ENCODE data around the gene ALDH5A1. TPM values are rescaled to one million over a fixed set of nuclear protein-coding genes. Genes with fewer than 3 reads are reported as not detected.

Gene ALDH5A1
- total and polyA plus RNA-seq, 5 donors from 2014 or later, result 4.7 to 14.9 (median 9.8) TPM

- peak overlapping the region in 1 of 3 donors; percentile 28 for H3K27ac Mint-ChIP-seq
Observed at GRCh38 chr6:24520929-24521546, 26.3 kb downstream of the ALDH5A1 start.

GRCh38 chr6:24522228-24523176 is 27.7 kb downstream of the ALDH5A1 start:
- no peak for DNase-seq
- Mint-ChIP-seq H3K36me3 (peaks cover 7% of the 10 kb centered on the region), H3K4me1 (peaks cover 0 to 8% (median 1%) of the 10 kb centered on the region in 4 donors), H3K27me3 (no peaks in the 10 kb centered on the region), H3K9me3 (no peaks in the 10 kb centered on the region), H3K27ac (no peak overlapping the region), H3K4me3 (no peak overlapping the region)
- Histone ChIP-seq H3K27me3 (ENCODE audit: control insufficient read depth, insufficient read depth, low read length) (no peaks in the 10 kb centered on the region), H3K27ac (ENCODE audit: insufficient read depth, low read length, poor library complexity, severe bottlenecking) (no peak overlapping the region), H3K4me3 (ENCODE audit: low read depth, low read length) (no peak overlapping the region), H3K4me1 (ENCODE audit: control insufficient read depth, insufficient read depth, low read length, poor library complexity, severe bottlenecking) (no peaks in the 10 kb centered on the region), H3K9me3 (ENCODE audit: control insufficient read depth in 2 of 2, low read length in 2 of 2) (no peaks in the 10 kb centered on the region), H3K36me3 (ENCODE audit: control insufficient read depth, insufficient read depth, low read length) (peaks cover under 1% of the 10 kb centered on the region)
- ATAC-seq (ENCODE audit: low read depth in 2 of 2), result no peak

More at GRCh38 chr6:24520929-24521546, 26.3 kb downstream of the ALDH5A1 start:
- H3K27ac ChIP-seq (ENCODE audit: insufficient read depth, low read length, poor library complexity, severe bottlenecking), result no peak overlapping the region
- ATAC-seq (ENCODE audit: low read depth in 2 of 2) (peak; percentile 65 to 70), DNase-seq (peak in 2 of 3 donors; percentile 20 to 34)
- H3K9me3 Mint-ChIP-seq, result no peaks in the 10 kb centered on the region
- H3K36me3 Mint-ChIP-seq, result peaks cover 10% of the 10 kb centered on the region
- no peaks in the 10 kb centered on the region for H3K27me3 Mint-ChIP-seq
- H3K27me3 ChIP-seq (ENCODE audit: control insufficient read depth, insufficient read depth, low read length), result no peaks in the 10 kb centered on the region
- H3K4me1 ChIP-seq (ENCODE audit: control insufficient read depth, insufficient read depth, low read length, poor library complexity, severe bottlenecking), result no peaks in the 10 kb centered on the region
- H3K4me3 Mint-ChIP-seq, result no peak overlapping the region
- no peak overlapping the region for H3K4me3 ChIP-seq (ENCODE audit: low read depth, low read length)
- no peaks in the 10 kb centered on the region for H3K9me3 ChIP-seq (ENCODE audit: control insufficient read depth in 2 of 2, low read length in 2 of 2)
- H3K4me1 Mint-ChIP-seq, result peaks cover 0 to 3% (median under 1%) of the 10 kb centered on the region in 4 donors
- peaks cover 3% of the 10 kb centered on the region for H3K36me3 ChIP-seq (ENCODE audit: control insufficient read depth, insufficient read depth, low read length)

- Mint-ChIP-seq H3K9me3 (no peaks in the 10 kb centered on the region), H3K27ac (no peak overlapping the region), H3K36me3 (peaks cover 7% of the 10 kb centered on the region), H3K4me1 (peaks cover 0 to 14% (median 2%) of the 10 kb centered on the region in 4 donors), H3K4me3 (no peak overlapping the region), H3K27me3 (no peaks in the 10 kb centered on the region)
- H3K36me3 ChIP-seq (ENCODE audit: control insufficient read depth, insufficient read depth, low read length), result no peaks in the 10 kb centered on the region
- H3K4me1 ChIP-seq (ENCODE audit: control insufficient read depth, insufficient read depth, low read length, poor library complexity, severe bottlenecking), result no peaks in the 10 kb centered on the region
- no peaks in the 10 kb centered on the region for H3K9me3 ChIP-seq (ENCODE audit: control insufficient read depth in 2 of 2, low read length in 2 of 2)
- H3K27ac ChIP-seq (ENCODE audit: insufficient read depth, low read length, poor library complexity, severe bottlenecking), result no peak overlapping the region
- DNase-seq (no peak), ATAC-seq (ENCODE audit: low read depth in 2 of 2) (no peak)
- no peak overlapping the region for H3K4me3 ChIP-seq (ENCODE audit: low read depth, low read length)
- no peaks in the 10 kb centered on the region for H3K27me3 ChIP-seq (ENCODE audit: control insufficient read depth, insufficient read depth, low read length)
Observed at GRCh38 chr6:24524329-24524728, 29.6 kb downstream of the ALDH5A1 start.

- Mint-ChIP-seq H3K4me1 (peaks cover 0 to 14% (median 2%) of the 10 kb centered on the region in 4 donors), H3K27ac (no peak overlapping the region), H3K36me3 (peaks cover 8% of the 10 kb centered on the region), H3K4me3 (no peak overlapping the region), H3K27me3 (no peaks in the 10 kb centered on the region), H3K9me3 (no peaks in the 10 kb centered on the region)
- no peak for ATAC-seq (ENCODE audit: low read depth in 2 of 2)
- peak in 2 of 3 donors; percentile 23 to 61 for DNase-seq
- Histone ChIP-seq H3K9me3 (ENCODE audit: control insufficient read depth in 2 of 2, low read length in 2 of 2) (no peaks in the 10 kb centered on the region), H3K4me3 (ENCODE audit: low read depth, low read length) (no peak overlapping the region), H3K27me3 (ENCODE audit: control insufficient read depth, insufficient read depth, low read length) (no peaks in the 10 kb centered on the region), H3K27ac (ENCODE audit: insufficient read depth, low read length, poor library complexity, severe bottlenecking) (no peak overlapping the region), H3K4me1 (ENCODE audit: control insufficient read depth, insufficient read depth, low read length, poor library complexity, severe bottlenecking) (no peaks in the 10 kb centered on the region), H3K36me3 (ENCODE audit: control insufficient read depth, insufficient read depth, low read length) (no peaks in the 10 kb centered on the region)
Observed at GRCh38 chr6:24524805-24525204, 30.0 kb downstream of the ALDH5A1 start.

- H3K4me1 Mint-ChIP-seq, result peaks cover 0 to 11% (median 2%) of the 10 kb centered on the region in 4 donors
- no peaks in the 10 kb centered on the region for H3K9me3 Mint-ChIP-seq
- no peak overlapping the region for H3K4me3 ChIP-seq (ENCODE audit: low read depth, low read length)
- no peak overlapping the region for H3K4me3 Mint-ChIP-seq
- peaks cover 7% of the 10 kb centered on the region for H3K36me3 ChIP-seq (ENCODE audit: control insufficient read depth, insufficient read depth, low read length)
- peaks cover 39% of the 10 kb centered on the region for H3K36me3 Mint-ChIP-seq
- no peak for DNase-seq
- H3K27me3 ChIP-seq (ENCODE audit: control insufficient read depth, insufficient read depth, low read length), result no peaks in the 10 kb centered on the region
- H3K27ac Mint-ChIP-seq, result peak overlapping the region in 1 of 3 donors; percentile 16
- no peak for ATAC-seq (ENCODE audit: low read depth in 2 of 2)
- H3K27me3 Mint-ChIP-seq, result no peaks in the 10 kb centered on the region
- H3K27ac ChIP-seq (ENCODE audit: insufficient read depth, low read length, poor library complexity, severe bottlenecking), result no peak overlapping the region
- H3K4me1 ChIP-seq (ENCODE audit: control insufficient read depth, insufficient read depth, low read length, poor library complexity, severe bottlenecking), result no peaks in the 10 kb centered on the region
- no peaks in the 10 kb centered on the region for H3K9me3 ChIP-seq (ENCODE audit: control insufficient read depth in 2 of 2, low read length in 2 of 2)
Observed at GRCh38 chr6:24529985-24530384, 35.2 kb downstream of the ALDH5A1 start.

GRCh38 chr6:24534329-24534728 is 39.6 kb downstream of the ALDH5A1 start:
- H3K27me3 Mint-ChIP-seq, result no peaks in the 10 kb centered on the region
- no peaks in the 10 kb centered on the region for H3K9me3 Mint-ChIP-seq
- DNase-seq (no peak), ATAC-seq (ENCODE audit: low read depth in 2 of 2) (no peak)
- H3K36me3 ChIP-seq (ENCODE audit: control insufficient read depth, insufficient read depth, low read length), result peaks cover 15% of the 10 kb centered on the region
- H3K4me3 ChIP-seq (ENCODE audit: low read depth, low read length), result no peak overlapping the region
- H3K4me1 ChIP-seq (ENCODE audit: control insufficient read depth, insufficient read depth, low read length, poor library complexity, severe bottlenecking), result no peaks in the 10 kb centered on the region
- peaks cover 39% of the 10 kb centered on the region for H3K36me3 Mint-ChIP-seq
- H3K27ac Mint-ChIP-seq, result no peak overlapping the region
- H3K27me3 ChIP-seq (ENCODE audit: control insufficient read depth, insufficient read depth, low read length), result no peaks in the 10 kb centered on the region
- no peak overlapping the region for H3K27ac ChIP-seq (ENCODE audit: insufficient read depth, low read length, poor library complexity, severe bottlenecking)
- H3K4me3 Mint-ChIP-seq, result no peak overlapping the region
- no peaks in the 10 kb centered on the region for H3K4me1 Mint-ChIP-seq
- no peaks in the 10 kb centered on the region for H3K9me3 ChIP-seq (ENCODE audit: control insufficient read depth in 2 of 2, low read length in 2 of 2)

GRCh38 chr6:24535210-24535609 is 40.4 kb downstream of the ALDH5A1 start:
- Histone ChIP-seq H3K36me3 (ENCODE audit: control insufficient read depth, insufficient read depth, low read length) (peaks cover 15% of the 10 kb centered on the region), H3K4me3 (ENCODE audit: low read depth, low read length) (no peak overlapping the region), H3K27ac (ENCODE audit: insufficient read depth, low read length, poor library complexity, severe bottlenecking) (no peak overlapping the region), H3K4me1 (ENCODE audit: control insufficient read depth, insufficient read depth, low read length, poor library complexity, severe bottlenecking) (no peaks in the 10 kb centered on the region), H3K27me3 (ENCODE audit: control insufficient read depth, insufficient read depth, low read length) (no peaks in the 10 kb centered on the region), H3K9me3 (ENCODE audit: control insufficient read depth in 2 of 2, low read length in 2 of 2) (no peaks in the 10 kb centered on the region)
- ATAC-seq (ENCODE audit: low read depth in 2 of 2), result no peak
- H3K36me3 Mint-ChIP-seq, result peaks cover 34% of the 10 kb centered on the region
- no peak overlapping the region for H3K27ac Mint-ChIP-seq
- no peak overlapping the region for H3K4me3 Mint-ChIP-seq
- no peaks in the 10 kb centered on the region for H3K4me1 Mint-ChIP-seq
- DNase-seq, result no peak
- H3K27me3 Mint-ChIP-seq, result no peaks in the 10 kb centered on the region
- no peaks in the 10 kb centered on the region for H3K9me3 Mint-ChIP-seq

Data from CD4-positive, CD25-positive, alpha-beta regulatory T cell (primary cell).